Measurements from ENCODE around the gene ARSB. TPM values are rescaled to one million over a fixed set of nuclear protein-coding genes. Genes with fewer than 3 reads are reported as not detected.

Gene ARSB
- total RNA-seq, 1 experiment from 2014 or later: 18.1 TPM

GRCh38 chr5:78779262-78779661 is 205.8 kb downstream of the ARSB start:
- intact Hi-C loops (cut with micrococcal nuclease; ENCODE audit: unreplicated experiment) (no loop called here), in situ Hi-C loops (cut with HindIII; ENCODE audit: low pct_unique_long_range_greater_than_20kb, low sequenced_read_pairs) (no loop called here)
- ATAC-seq (no peak), DNase-seq (ENCODE audit: low read depth, low spot score) (no peak)
- no TSS peak for BruUV-seq (replicated peaks)
- no peak overlapping the region for H3K4me3 ChIP-seq (ENCODE audit: low read depth in 2 of 2, low read length in 2 of 2)
- no peaks in the 10 kb centered on the region for H3K27me3 ChIP-seq (ENCODE audit: control insufficient read depth, insufficient read depth, low read length)
- H3K4me1 ChIP-seq (ENCODE audit: control insufficient read depth, insufficient read depth, low read length): no peaks in the 10 kb centered on the region; the same call in 1 of the 2 replicates
- no peaks in the 10 kb centered on the region for H3K36me3 ChIP-seq (ENCODE audit: control insufficient read depth, insufficient read depth, low read length)
- no peak overlapping the region for H3K27ac ChIP-seq (ENCODE audit: low read length)
- H3K9me3 ChIP-seq (ENCODE audit: control insufficient read depth, insufficient read depth, low read depth, low read length): no peaks in the 10 kb centered on the region
- POLR2A ChIA-PET: no interaction called here
- no peak for TF ChIP-seq CTCF (IDR thresholded peaks at IDR 0.05)
- no peak for TF ChIP-seq REST (IDR thresholded peaks at IDR 0.05; ENCODE audit: insufficient read depth in 1 of 2, low read depth in 2 of 2, low read length in 1 of 2)
- TF ChIP-seq SIN3A (IDR thresholded peaks at IDR 0.05; ENCODE audit: borderline replicate concordance, insufficient read depth, low read depth, low read length): no peak
- TF ChIP-seq TCF7L2 (IDR thresholded peaks at IDR 0.05; ENCODE audit: low read depth, low read length): no peak
- no peak for TF ChIP-seq POLR2AphosphoS5 (IDR thresholded peaks at IDR 0.05; ENCODE audit: low read depth, low read length)
- CTCF ChIA-PET: interaction anchor here (0.6 kb wide), 1 partner anchor 8 kb away, joined by 3 read pairs; no protein-coding TSS in a partner anchor

- H3K4me1 ChIP-seq (ENCODE audit: control insufficient read depth, insufficient read depth, low read length): no peaks in the 10 kb centered on the region; the same call in 1 of the 2 replicates
- no peaks in the 10 kb centered on the region for H3K36me3 ChIP-seq (ENCODE audit: control insufficient read depth, insufficient read depth, low read length)
- intact Hi-C loops (cut with micrococcal nuclease; ENCODE audit: unreplicated experiment): no loop called here
- H3K4me3 ChIP-seq (ENCODE audit: low read depth in 2 of 2, low read length in 2 of 2): no peak overlapping the region
- ChIA-PET POLR2A (no interaction called here), CTCF (no interaction called here)
- no peaks in the 10 kb centered on the region for H3K27me3 ChIP-seq (ENCODE audit: control insufficient read depth, insufficient read depth, low read length)
- no peak for DNase-seq (ENCODE audit: low read depth, low spot score)
- TF ChIP-seq CTCF (IDR thresholded peaks at IDR 0.05) (no peak), SIN3A (IDR thresholded peaks at IDR 0.05; ENCODE audit: borderline replicate concordance, insufficient read depth, low read depth, low read length) (no peak), REST (IDR thresholded peaks at IDR 0.05; ENCODE audit: insufficient read depth in 1 of 2, low read depth in 2 of 2, low read length in 1 of 2) (no peak), TCF7L2 (IDR thresholded peaks at IDR 0.05; ENCODE audit: low read depth, low read length) (no peak), POLR2AphosphoS5 (IDR thresholded peaks at IDR 0.05; ENCODE audit: low read depth, low read length) (no peak)
- H3K9me3 ChIP-seq (ENCODE audit: control insufficient read depth, insufficient read depth, low read depth, low read length): no peaks in the 10 kb centered on the region
- ATAC-seq: no peak
- in situ Hi-C loops (cut with HindIII; ENCODE audit: low pct_unique_long_range_greater_than_20kb, low sequenced_read_pairs): no loop called here
- BruUV-seq (replicated peaks): no TSS peak
- no peak overlapping the region for H3K27ac ChIP-seq (ENCODE audit: low read length)
These were observed 206.6 kb downstream of the ARSB start for GRCh38 chr5:78778538-78778937.
